ENCODE results near the gene ACYP2. TPM values are rescaled to one million over a fixed set of nuclear protein-coding genes. Genes with fewer than 3 reads are reported as not detected.

Gene ACYP2
- total RNA-seq, 1 donor from 2014 or later: 5.9 TPM

DNA sequence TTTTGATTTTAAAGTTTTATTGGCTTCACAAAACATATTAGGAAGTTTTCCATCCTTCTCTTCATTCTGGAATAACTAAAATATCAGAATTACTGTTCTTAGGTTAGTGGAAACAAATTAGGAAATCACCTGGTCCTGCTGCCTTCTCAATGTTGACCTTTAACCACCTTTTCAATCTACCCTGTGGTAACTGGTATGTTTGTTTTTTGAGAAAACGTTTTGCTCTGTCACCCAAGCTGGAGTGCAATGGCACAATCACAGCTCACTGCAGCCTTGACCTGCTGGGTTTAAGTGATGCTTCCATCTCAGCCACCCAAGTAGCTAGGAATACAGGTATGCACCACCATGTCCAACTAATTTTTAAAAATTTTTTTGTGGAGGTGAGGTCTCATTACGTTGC is 28.4 kb downstream of the ACYP2 start:
- Mint-ChIP-seq H3K4me1 (no peaks in the 10 kb centered on the region), H3K9me3 (no peaks in the 10 kb centered on the region), H3K27me3 (no peaks in the 10 kb centered on the region), H3K4me3 (no peak overlapping the region), H3K27ac (no peak overlapping the region), H3K36me3 (ENCODE audit: low read depth) (no peaks in the 10 kb centered on the region)
- intact Hi-C loops (cut with micrococcal nuclease): no loop called here
- DNase-seq: peak; percentile 38

DNA sequence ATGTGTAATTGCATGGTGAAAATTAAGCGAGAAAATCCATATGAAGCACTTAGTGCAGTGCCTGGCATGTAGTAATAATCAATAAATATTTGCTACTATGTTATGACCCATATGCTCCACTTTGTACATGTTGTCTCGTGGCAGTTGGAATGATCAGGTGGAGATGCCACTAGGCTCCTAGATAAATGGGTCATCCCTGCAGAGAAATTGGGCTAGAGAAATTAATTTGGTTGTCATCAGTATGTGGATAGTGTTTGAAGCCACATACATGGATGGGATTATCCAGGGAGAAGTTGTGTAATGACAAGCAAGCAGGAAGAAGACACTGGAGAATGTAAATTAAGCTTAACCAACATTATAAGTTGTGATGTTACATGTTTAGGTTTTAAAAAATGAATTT is 33.0 kb downstream of the ACYP2 start:
- Mint-ChIP-seq H3K36me3 (ENCODE audit: low read depth) (no peaks in the 10 kb centered on the region), H3K4me1 (no peaks in the 10 kb centered on the region), H3K27me3 (no peaks in the 10 kb centered on the region), H3K4me3 (no peak overlapping the region), H3K9me3 (no peaks in the 10 kb centered on the region), H3K27ac (no peak overlapping the region)
- no peak for DNase-seq
- intact Hi-C loops (cut with micrococcal nuclease): no loop called here

DNA sequence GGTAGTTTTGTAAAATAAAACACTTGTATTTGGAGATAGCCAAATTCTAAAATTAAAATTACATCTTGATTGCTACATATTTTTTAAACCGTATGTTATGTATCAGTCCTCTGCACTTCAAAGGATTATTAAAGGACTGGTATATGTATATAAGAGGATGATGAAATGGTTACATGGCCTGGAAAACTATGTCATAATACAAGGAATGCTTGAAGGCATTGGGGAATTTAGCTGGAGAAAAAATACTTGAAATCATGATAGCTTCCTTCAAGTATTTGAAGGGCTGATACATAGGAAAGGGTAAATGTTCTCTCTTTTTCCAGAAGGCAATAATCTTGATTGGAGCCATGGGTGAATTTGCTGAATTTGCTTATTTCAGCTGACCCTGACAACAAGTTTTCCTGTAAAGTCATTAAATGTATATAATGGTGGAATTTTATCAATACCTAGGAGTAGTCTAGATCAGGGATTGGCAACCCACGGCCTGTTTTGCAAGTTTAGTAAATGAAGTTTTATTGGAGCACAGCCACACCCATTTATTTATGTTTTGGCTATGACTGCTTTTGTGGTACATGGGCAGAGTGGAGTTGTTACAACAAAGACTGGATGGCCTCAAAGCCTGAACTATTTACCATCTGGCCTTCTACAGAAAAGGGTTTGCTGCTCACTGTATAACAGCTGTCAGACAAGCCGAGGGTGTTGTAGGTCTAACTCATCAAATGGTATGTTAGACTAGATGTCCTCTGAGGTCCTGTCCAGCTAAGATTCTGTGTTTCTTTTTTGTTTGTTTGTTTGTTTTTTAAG is 34.4 kb downstream of the ACYP2 start:
- H3K4me3 Mint-ChIP-seq: no peak overlapping the region
- intact Hi-C loops (cut with micrococcal nuclease): no loop called here
- H3K27ac Mint-ChIP-seq: no peak overlapping the region
- no peaks in the 10 kb centered on the region for H3K27me3 Mint-ChIP-seq
- peak; percentile 35 for DNase-seq
- H3K36me3 Mint-ChIP-seq (ENCODE audit: low read depth): peaks cover 1% of the 10 kb centered on the region
- H3K9me3 Mint-ChIP-seq: peaks cover 3% of the 10 kb centered on the region
- no peaks in the 10 kb centered on the region for H3K4me1 Mint-ChIP-seq

DNA sequence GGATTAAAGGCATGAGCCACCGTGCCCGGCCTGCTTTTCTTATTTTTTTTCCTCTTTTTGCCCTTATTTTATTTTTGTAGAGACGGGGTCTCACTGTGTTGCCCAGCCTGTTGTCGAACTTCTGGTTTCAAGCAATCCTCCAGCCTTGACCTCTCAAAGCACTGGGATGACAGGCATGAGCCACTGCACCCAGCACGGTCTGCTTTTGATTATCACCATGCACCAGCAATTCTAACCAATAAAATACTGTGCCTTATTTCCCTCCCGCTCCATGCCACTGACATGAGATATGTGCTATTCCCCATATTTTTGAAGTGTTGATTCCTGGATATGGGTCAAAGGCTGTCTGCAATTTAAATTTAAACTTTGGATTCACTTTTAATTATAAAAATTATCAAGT is 42.9 kb downstream of the ACYP2 start:
- H3K4me1 Mint-ChIP-seq: no peaks in the 10 kb centered on the region
- peak; percentile 20 for DNase-seq
- H3K4me3 Mint-ChIP-seq: no peak overlapping the region
- intact Hi-C loops (cut with micrococcal nuclease): no loop called here
- H3K27ac Mint-ChIP-seq: no peak overlapping the region
- peaks cover 3% of the 10 kb centered on the region for H3K9me3 Mint-ChIP-seq
- H3K27me3 Mint-ChIP-seq: no peaks in the 10 kb centered on the region
- H3K36me3 Mint-ChIP-seq (ENCODE audit: low read depth): peaks cover 1% of the 10 kb centered on the region

DNA sequence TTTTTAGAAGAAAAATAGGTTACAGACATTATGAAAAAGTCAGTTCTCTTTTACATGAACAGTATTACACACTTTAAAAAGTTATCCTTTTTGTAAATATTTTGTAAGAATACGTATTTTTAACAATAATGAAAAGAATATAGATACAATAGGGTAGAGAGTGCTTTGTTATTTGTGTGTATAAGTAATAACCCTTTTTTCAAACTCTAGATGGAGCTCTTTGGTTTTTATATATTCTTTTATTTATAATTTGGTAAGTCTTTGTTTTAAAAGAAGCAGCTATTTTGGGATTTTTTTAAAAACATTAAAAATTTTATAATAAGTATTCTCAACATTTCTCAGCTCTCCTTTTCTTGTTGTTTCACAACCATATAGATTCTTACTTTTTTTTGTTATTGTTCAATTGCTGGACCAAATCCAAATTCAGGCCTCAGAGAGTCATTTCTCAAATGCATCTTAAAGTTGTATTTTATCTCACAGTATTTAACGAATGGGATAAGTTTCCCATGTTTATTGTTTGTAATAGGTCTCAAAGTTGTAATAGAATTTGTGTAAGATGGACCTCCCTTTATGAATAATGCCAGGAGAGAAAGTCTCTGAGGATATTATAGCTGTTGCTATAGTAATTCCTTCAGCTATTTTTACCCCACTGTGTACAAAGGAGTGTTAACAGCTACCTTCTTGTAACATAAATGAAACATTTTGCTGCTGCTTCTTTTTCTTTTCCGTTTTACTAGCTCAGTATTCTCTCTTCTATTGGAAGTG is 46.4 kb downstream of the ACYP2 start:
- Mint-ChIP-seq H3K4me3 (no peak overlapping the region), H3K27me3 (no peaks in the 10 kb centered on the region), H3K9me3 (no peaks in the 10 kb centered on the region), H3K4me1 (no peaks in the 10 kb centered on the region), H3K27ac (no peak overlapping the region), H3K36me3 (ENCODE audit: low read depth) (no peaks in the 10 kb centered on the region)
- intact Hi-C loops (cut with micrococcal nuclease): no loop called here
- peak; percentile 0 for DNase-seq

DNA sequence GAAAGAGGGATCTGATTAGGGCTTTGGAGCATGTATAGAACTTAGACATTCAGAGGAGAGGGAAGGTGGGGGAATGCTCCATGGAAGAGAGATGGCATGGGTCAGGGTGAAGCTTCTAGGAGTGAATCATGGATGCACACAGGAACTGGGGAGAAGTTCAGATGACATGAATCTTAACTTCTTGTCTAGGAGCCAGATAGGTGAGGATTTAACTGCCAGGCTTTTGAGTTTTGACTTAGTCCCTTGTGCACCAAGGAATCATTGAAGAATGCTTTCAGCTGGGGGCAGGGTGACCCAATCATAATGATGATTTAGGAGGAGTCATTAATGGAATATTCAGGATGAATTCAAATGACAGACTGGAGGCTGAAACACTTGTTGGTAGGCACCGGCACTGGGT is 48.7 kb downstream of the ACYP2 start:
- no peak overlapping the region for H3K27ac Mint-ChIP-seq
- peak; percentile 19 for DNase-seq
- no peaks in the 10 kb centered on the region for H3K36me3 Mint-ChIP-seq (ENCODE audit: low read depth)
- H3K4me1 Mint-ChIP-seq: no peaks in the 10 kb centered on the region
- no peaks in the 10 kb centered on the region for H3K27me3 Mint-ChIP-seq
- H3K9me3 Mint-ChIP-seq: no peaks in the 10 kb centered on the region
- intact Hi-C loops (cut with micrococcal nuclease): no loop called here
- no peak overlapping the region for H3K4me3 Mint-ChIP-seq

DNA sequence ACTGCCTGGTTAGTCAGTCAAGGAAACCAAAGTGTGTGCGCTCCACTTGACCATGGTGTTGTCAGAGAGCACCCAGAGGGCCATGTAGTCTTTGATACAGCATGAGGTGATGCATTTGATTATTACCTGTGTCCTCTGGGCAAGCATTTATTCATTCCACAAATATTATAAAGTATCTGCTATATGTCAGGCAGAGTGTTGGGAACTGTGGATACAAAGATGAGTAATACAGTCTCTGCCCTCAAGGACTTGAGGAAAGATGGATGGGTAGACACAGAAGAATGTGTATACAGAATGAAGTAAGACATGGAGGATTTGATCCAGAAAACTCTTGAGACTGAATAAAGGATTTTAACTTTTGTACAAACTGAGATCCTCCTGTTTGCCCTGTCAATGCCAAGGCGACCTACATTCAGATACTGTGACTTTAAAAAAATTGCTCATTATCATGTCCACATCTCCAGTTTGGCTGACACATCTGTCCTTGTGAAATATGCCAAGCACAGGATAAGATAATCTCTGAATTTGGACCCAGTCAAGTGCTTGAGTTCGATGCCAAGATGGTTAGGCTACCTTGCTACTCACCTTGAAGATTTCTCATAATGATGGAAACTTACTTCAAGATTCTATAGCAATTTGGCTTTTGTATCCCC is 50.8 kb downstream of the ACYP2 start:
- intact Hi-C loops (cut with micrococcal nuclease): no loop called here
- H3K27me3 Mint-ChIP-seq: no peaks in the 10 kb centered on the region
- no peak overlapping the region for H3K27ac Mint-ChIP-seq
- H3K4me1 Mint-ChIP-seq: no peaks in the 10 kb centered on the region
- peak; percentile 36 for DNase-seq
- H3K9me3 Mint-ChIP-seq: no peaks in the 10 kb centered on the region
- H3K36me3 Mint-ChIP-seq (ENCODE audit: low read depth): no peaks in the 10 kb centered on the region
- H3K4me3 Mint-ChIP-seq: no peak overlapping the region

DNA sequence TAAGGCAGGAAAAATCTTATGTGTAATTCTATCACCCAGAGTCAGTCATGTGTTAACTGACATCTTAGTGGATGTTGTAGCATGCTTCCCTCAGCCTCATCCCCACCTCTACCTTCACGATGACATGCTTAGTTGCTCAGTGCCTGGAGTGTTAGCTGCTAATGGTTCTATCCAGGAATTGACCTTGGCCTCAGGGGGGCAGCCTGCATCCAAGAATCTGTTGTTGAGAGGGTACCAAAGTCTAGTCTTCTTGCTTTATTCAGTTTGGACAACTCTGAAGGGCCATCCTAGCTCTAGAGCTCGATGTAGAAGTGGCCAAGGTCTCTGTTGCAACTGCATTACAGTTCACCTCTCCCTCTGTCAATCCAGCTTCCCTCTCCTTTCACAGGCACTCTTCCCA is 61.2 kb downstream of the ACYP2 start:
- intact Hi-C loops (cut with micrococcal nuclease): no loop called here
- H3K9me3 Mint-ChIP-seq: no peaks in the 10 kb centered on the region
- no peak overlapping the region for H3K27ac Mint-ChIP-seq
- H3K4me3 Mint-ChIP-seq: no peak overlapping the region
- no peaks in the 10 kb centered on the region for H3K27me3 Mint-ChIP-seq
- H3K36me3 Mint-ChIP-seq (ENCODE audit: low read depth): no peaks in the 10 kb centered on the region
- H3K4me1 Mint-ChIP-seq: no peaks in the 10 kb centered on the region
- DNase-seq: peak; percentile 52

DNA sequence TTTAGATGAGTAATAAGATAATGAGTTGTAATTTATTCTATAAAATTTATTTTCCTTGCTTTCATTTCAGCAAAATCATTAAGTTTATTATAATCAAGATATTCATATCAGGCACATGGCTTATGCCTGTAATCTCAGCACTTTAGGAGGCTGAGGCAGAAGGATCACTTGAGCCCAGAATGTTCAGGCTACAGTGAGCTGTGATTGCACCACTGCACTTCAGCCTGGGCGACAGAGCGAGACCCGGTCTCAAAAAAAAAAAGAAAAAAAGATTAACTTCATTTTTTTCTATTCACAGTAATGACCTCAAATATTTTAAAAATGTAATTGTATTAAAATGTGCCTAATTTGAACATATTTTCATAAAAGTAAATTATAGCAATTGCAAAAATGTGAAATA is 67.9 kb downstream of the ACYP2 start:
- intact Hi-C loops (cut with micrococcal nuclease): no loop called here
- no peak for DNase-seq
- Mint-ChIP-seq H3K36me3 (ENCODE audit: low read depth) (no peaks in the 10 kb centered on the region), H3K27ac (no peak overlapping the region), H3K4me3 (no peak overlapping the region), H3K4me1 (no peaks in the 10 kb centered on the region), H3K9me3 (no peaks in the 10 kb centered on the region), H3K27me3 (no peaks in the 10 kb centered on the region)

DNA sequence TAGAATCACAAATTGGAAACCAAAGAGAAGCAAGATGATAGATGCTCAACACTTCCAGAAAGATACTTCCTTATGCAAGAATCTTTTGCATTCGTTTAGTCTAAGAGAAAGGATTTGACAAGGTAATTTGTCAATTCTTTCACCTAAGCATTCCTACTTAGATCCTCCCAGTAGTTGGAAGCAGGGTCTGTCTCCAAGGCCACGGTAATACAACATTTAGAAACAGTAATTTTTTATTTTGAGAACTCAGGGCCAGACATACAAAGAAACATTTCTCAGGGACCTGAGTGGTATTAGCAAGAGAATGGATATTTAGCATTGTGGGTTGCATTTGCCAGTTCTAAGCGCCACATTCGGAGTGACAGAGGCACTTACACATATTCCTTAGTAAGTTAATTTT is 68.6 kb downstream of the ACYP2 start:
- H3K27ac Mint-ChIP-seq: no peak overlapping the region
- intact Hi-C loops (cut with micrococcal nuclease): no loop called here

DNA sequence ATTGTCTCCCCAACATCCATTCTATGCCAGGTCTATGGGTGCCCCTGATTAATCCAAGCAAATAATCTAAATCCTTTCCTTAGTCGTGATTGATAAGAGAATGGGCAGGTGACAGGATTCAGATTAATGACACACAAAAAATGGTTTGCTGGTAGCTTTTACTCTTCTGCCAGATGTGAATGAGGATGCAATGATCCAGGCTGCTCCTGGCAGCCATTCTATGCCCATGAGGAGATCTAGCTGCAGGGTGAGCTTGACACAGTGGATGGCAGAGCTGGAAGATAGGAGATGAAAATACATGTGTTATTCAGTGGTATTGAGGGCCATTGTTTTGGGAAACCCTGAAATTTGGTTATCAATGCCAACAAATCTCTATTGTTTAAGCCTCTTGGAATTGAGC is 69.7 kb downstream of the ACYP2 start:
- Mint-ChIP-seq H3K4me3 (no peak overlapping the region), H3K9me3 (no peaks in the 10 kb centered on the region), H3K27ac (no peak overlapping the region), H3K27me3 (no peaks in the 10 kb centered on the region), H3K4me1 (no peaks in the 10 kb centered on the region), H3K36me3 (ENCODE audit: low read depth) (no peaks in the 10 kb centered on the region)
- intact Hi-C loops (cut with micrococcal nuclease): no loop called here
- no peak for DNase-seq

More for the DNA sequence above, 68.6 kb downstream of the ACYP2 start:
- no peak overlapping the region for H3K4me3 Mint-ChIP-seq
- H3K27me3 Mint-ChIP-seq: no peaks in the 10 kb centered on the region
- DNase-seq: no peak
- H3K36me3 Mint-ChIP-seq (ENCODE audit: low read depth): no peaks in the 10 kb centered on the region
- no peaks in the 10 kb centered on the region for H3K9me3 Mint-ChIP-seq
- no peaks in the 10 kb centered on the region for H3K4me1 Mint-ChIP-seq

DNA sequence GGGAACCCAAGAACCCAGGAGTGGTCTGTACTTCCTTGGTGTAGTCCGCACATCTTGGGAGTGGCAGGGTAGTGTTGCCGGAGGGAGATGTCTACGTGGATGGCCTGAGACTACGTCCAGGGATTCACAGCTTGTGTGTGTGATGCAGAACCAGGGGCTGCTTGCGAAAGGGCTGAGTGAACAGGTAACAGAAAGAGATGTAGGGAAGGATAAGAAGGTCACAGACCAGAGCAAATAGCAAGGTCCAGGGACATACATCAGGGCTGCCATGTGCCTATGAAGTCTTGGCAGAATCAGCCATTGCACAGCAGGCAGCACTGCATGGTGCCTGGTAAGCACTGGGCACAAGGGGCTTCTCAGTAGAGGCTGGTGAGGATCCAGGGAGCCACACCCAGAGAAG is 71.9 kb downstream of the ACYP2 start:
- Mint-ChIP-seq H3K27me3 (no peaks in the 10 kb centered on the region), H3K27ac (no peak overlapping the region), H3K4me1 (no peaks in the 10 kb centered on the region), H3K36me3 (ENCODE audit: low read depth) (no peaks in the 10 kb centered on the region), H3K4me3 (no peak overlapping the region), H3K9me3 (no peaks in the 10 kb centered on the region)
- DNase-seq: no peak
- intact Hi-C loops (cut with micrococcal nuclease): no loop called here

DNA sequence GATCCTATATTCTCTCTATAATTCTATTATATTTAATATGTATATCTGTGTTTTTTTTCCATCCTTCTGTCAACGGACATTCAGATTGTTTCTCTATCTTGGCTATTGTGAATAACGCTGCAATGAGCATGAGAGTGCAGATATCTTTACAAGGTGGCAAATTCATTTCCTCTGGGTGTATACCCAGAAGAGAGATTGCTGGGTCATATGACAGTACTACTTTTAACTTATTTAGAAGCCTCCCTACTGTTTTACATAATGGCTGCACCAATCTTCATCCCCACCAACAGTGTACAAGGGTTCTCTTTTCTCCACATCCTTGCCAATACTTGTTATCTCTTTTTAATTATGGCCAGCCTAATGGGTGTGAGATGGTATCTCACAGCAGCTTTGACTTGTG is 74.1 kb downstream of the ACYP2 start:
- Mint-ChIP-seq H3K36me3 (ENCODE audit: low read depth) (no peaks in the 10 kb centered on the region), H3K27me3 (no peaks in the 10 kb centered on the region), H3K4me1 (no peaks in the 10 kb centered on the region), H3K4me3 (no peak overlapping the region), H3K27ac (no peak overlapping the region), H3K9me3 (no peaks in the 10 kb centered on the region)
- intact Hi-C loops (cut with micrococcal nuclease): no loop called here
- DNase-seq: no peak
